Activated CD8-positive, alpha-beta T cell treated with anti-CD3 and anti-CD28 coated beads, Interleukin-2, amount 10 ng/mL, durations not matched to agents 7 days and 5 days (primary cell): Measurements from ENCODE around the gene GREB1L. TPM values are rescaled to one million over a fixed set of nuclear protein-coding genes. Genes with fewer than 3 reads are reported as not detected.
"Not testable (repeated sequence)": the region's sequence is repeated elsewhere in the genome, so short reads cannot be mapped to it uniquely, and the experiment has no call there.

ENCODE experiments used
- ATAC-seq: fragments of 150-1000 bp; cut with Tn5 transposase; one replicate; pipeline ENCODE4 v1.10.0; 2021; ENCODE audit warnings: moderate library complexity
- CTCF ChIA-PET: fragments of 350-600 bp; sonication (Branson Sonifier 250); formaldehyde crosslinking; loops from one replicate; lab custom pipeline; 2021; ENCODE audit warnings: antibody characterized with exemption; lab: Charles Lee
- POLR2A ChIA-PET: fragments of 350-600 bp; sonication (Branson Sonifier 250); formaldehyde crosslinking; loops from one replicate; lab custom pipeline; 2021; ENCODE audit warnings: antibody characterized with exemption; lab: Charles Lee
- DNase-seq: peaks from one replicate; pipeline ENCODE4 v3.0.0-alpha.2; 2020
- H3K27ac Mint-ChIP-seq: one replicate; pipeline ENCODE4 v1.8.0; 2021; ENCODE audit warnings: mild to moderate bottlenecking, mixed read lengths
- H3K27me3 Mint-ChIP-seq: one replicate; pipeline ENCODE4 v1.8.0; 2021; ENCODE audit warnings: low read depth, mixed read lengths
- H3K36me3 Mint-ChIP-seq: one replicate; pipeline ENCODE4 v1.8.0; 2021; ENCODE audit warnings: low read depth, mixed read lengths
- H3K4me1 Mint-ChIP-seq: one replicate; pipeline ENCODE4 v1.8.0; 2021; ENCODE audit warnings: low read depth, mixed read lengths
- H3K4me3 Mint-ChIP-seq: one replicate; pipeline ENCODE4 v1.8.0; 2021; ENCODE audit warnings: mild to moderate bottlenecking, mixed read lengths
- H3K9me3 Mint-ChIP-seq: one replicate; pipeline ENCODE4 v1.8.0; 2022; ENCODE audit warnings: mixed read lengths; ENCODE audit not compliant: insufficient read depth
- total RNA-seq, 2 experiments: library from RNA; stranded (reverse); gene quantifications; one replicate each; pipeline ENCODE4 v1.2.3, GENCODE V29; 2021

GREB1L gene
- total RNA-seq, 2 experiments from 2014 or later = not detected

DNA sequence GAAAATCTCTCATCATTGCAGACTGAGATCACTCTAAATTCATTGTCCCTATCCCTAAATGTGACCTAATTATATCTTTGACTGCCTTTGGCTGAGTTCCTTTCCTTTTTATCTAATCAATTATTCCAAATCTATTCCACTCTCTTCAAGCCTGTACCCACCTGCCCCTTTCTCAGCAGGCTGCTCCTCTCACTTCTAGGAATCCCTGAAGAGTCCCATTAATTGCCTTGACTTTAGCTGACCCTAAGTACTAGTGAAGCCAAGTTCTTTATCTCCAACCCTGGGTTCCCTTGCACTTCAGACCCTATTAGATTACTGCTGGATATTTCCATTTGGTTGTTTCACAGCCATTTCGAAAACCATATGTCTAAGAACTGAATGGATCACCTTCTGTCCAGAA lies 102.8 kb downstream of the GREB1L start:
- Mint-ChIP-seq H3K4me1 (no peaks in the 10 kb centered on the region), H3K4me3 (no peak overlapping the region), H3K27me3 (no peaks in the 10 kb centered on the region), H3K36me3 (no peaks in the 10 kb centered on the region), H3K27ac (no peak overlapping the region), H3K9me3 (no peaks in the 10 kb centered on the region)
- ATAC-seq (no peak), DNase-seq (no peak)
- ChIA-PET CTCF (no interaction called here), POLR2A (no interaction called here)

DNA sequence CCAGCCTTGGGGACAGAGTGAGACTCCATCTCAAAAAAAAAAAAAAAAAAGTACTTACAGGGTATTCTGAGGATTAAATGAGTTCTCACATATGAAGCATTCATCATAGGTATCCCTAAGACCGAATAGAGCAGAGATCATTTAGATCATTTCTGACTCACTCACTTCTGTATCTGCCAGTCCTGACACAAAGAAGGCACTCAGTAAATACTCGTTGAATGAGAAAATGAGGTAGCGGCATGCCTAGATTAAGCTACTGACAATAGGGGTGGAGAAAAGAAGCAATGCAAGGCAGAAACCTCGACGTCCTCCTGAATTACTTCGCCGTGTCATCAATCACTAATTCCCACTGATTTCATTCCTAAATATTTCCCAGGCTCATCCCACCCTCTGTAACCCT lies 103.8 kb downstream of the GREB1L start:
- POLR2A ChIA-PET = no interaction called here
- CTCF ChIA-PET = no interaction called here
- Mint-ChIP-seq H3K36me3 (no peaks in the 10 kb centered on the region), H3K4me1 (no peaks in the 10 kb centered on the region), H3K27me3 (no peaks in the 10 kb centered on the region), H3K27ac (no peak overlapping the region), H3K4me3 (no peak overlapping the region), H3K9me3 (no peaks in the 10 kb centered on the region)
- DNase-seq (no peak), ATAC-seq (no peak)

DNA sequence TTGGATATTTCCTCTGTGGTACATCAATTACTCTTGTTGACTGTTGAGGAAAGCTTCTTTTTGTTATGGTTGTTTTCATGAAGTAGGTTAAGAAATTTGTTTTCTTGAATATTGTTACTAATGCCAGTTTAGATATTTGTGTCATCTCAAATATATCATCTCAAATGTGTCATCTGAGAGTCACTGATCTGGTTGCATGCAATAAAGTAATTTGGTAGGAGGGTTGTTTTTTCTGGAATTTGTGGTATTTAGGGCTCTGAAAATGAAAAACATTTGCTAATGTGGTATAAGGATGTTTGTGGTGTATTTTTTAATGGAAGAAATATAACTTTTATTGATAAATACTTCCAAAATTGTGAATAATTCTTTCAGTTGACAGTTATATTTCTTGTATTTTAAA lies 117.7 kb downstream of the GREB1L start:
- Mint-ChIP-seq H3K4me3 (no peak overlapping the region), H3K27me3 (peaks cover 2% of the 10 kb centered on the region), H3K27ac (no peak overlapping the region), H3K9me3 (no peaks in the 10 kb centered on the region), H3K36me3 (no peaks in the 10 kb centered on the region), H3K4me1 (no peaks in the 10 kb centered on the region)
- CTCF ChIA-PET = no interaction called here
- no peak for ATAC-seq
- POLR2A ChIA-PET = no interaction called here
- no peak for DNase-seq

DNA sequence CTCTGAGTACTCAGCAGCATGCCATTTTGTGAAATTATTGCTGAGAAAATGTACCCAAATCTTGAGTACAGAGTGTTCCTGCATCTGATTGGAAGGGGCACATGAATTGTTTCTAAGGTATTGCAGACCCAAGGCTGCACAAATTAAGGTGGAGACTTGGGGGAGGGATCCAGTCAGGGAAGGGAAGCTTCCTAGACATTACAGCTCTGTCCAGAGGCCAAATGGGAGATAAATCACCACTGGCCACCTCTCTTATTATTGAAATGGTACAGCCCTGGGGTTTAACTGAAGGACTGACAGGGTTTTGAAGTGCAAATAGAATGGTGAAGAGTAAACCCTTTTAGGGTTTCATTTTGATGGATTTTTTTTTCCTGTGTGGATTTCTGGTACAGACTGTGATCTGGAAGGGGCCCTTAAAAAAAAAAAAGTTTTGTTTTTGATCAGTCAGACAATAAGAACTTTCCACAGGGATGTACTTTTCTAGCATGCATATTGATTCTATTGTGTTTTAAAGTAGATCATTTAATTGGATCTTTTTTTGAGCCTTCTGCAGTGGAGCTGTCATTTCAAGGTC lies 119.4 kb downstream of the GREB1L start:
- ChIA-PET CTCF (no interaction called here), POLR2A (no interaction called here)
- no peaks in the 10 kb centered on the region for H3K36me3 Mint-ChIP-seq
- no peak overlapping the region for H3K27ac Mint-ChIP-seq
- H3K27me3 Mint-ChIP-seq = peaks cover 2% of the 10 kb centered on the region
- no peaks in the 10 kb centered on the region for H3K4me1 Mint-ChIP-seq
- ATAC-seq (no peak), DNase-seq (no peak)
- H3K9me3 Mint-ChIP-seq = no peaks in the 10 kb centered on the region
- H3K4me3 Mint-ChIP-seq = no peak overlapping the region

DNA sequence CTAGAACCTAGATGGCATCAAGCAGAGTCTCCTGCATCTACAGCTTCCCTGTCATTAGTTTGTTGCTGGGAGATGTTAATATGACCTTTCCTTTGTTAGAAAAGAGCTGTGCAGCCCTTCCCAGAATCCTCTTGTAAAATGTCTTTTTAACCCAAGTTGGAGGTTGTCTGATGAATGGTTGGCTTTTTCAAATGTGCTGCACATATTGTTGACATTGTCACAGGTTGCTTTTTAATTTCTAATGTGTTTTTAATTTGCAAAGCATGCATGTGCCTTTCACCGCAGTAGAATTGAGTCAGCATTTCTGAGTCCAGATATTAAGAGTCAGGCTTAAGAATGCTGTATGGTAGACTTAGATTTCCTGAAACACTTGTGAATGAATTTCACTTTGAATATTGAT lies 120.8 kb downstream of the GREB1L start:
- DNase-seq = no peak
- Mint-ChIP-seq H3K27ac (no peak overlapping the region), H3K4me1 (no peaks in the 10 kb centered on the region), H3K36me3 (no peaks in the 10 kb centered on the region), H3K4me3 (no peak overlapping the region), H3K9me3 (no peaks in the 10 kb centered on the region), H3K27me3 (peaks cover 6% of the 10 kb centered on the region)
- POLR2A ChIA-PET = no interaction called here
- ATAC-seq = no peak
- CTCF ChIA-PET = no interaction called here

DNA sequence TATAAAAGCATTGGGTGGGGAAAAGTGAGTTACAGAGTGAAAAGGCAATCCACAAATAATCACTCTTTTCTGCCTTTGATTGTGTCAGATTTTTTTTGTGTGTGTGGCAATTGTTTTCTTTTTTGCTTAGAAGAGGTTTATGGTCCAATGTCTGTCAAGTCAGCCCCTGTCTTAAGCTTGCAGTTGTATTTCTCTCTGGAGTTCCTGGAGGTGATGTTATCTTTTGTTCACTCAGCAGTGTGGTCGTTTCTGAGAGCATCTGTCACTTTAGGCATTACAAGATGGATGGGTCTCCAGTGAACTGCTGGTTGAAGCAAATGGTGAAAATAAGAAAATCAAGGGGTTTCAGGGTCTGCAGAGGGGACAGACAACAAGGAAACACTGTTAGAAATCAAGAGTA lies 121.3 kb downstream of the GREB1L start:
- H3K4me1 Mint-ChIP-seq = no peaks in the 10 kb centered on the region
- H3K36me3 Mint-ChIP-seq = no peaks in the 10 kb centered on the region
- H3K27ac Mint-ChIP-seq = no peak overlapping the region
- ATAC-seq (no peak), DNase-seq (no peak)
- ChIA-PET CTCF (no interaction called here), POLR2A (no interaction called here)
- H3K9me3 Mint-ChIP-seq = no peaks in the 10 kb centered on the region
- peaks cover 6% of the 10 kb centered on the region for H3K27me3 Mint-ChIP-seq
- no peak overlapping the region for H3K4me3 Mint-ChIP-seq

DNA sequence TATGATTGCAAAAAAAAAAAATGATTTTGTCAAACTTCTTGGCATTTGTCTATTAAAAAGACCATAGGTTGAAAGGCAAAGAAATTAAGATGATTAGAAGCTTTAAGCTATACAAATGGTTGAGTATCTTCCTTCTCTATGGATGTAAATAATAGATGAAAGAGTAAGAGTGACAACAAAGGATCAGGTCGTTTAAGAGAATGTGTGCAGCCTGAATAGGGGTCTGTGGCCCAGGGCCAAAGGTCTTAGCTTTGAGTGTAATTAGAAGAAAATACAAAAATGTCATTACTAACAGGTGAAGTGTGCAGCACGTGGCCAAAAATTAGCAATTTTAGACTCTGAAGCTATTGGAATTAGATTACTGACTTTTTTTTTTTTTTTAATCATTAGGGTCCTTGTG lies 122.4 kb downstream of the GREB1L start:
- no peaks in the 10 kb centered on the region for H3K9me3 Mint-ChIP-seq
- H3K36me3 Mint-ChIP-seq = no peaks in the 10 kb centered on the region
- ChIA-PET CTCF (interaction anchor here (0.6 kb wide), 1 partner anchor 1731 kb away, joined by 3 read pairs; no protein-coding TSS in a partner anchor), POLR2A (no interaction called here)
- ATAC-seq = no peak
- H3K4me3 Mint-ChIP-seq = no peak overlapping the region
- no peaks in the 10 kb centered on the region for H3K4me1 Mint-ChIP-seq
- DNase-seq = no peak
- peaks cover 12% of the 10 kb centered on the region for H3K27me3 Mint-ChIP-seq
- no peak overlapping the region for H3K27ac Mint-ChIP-seq

DNA sequence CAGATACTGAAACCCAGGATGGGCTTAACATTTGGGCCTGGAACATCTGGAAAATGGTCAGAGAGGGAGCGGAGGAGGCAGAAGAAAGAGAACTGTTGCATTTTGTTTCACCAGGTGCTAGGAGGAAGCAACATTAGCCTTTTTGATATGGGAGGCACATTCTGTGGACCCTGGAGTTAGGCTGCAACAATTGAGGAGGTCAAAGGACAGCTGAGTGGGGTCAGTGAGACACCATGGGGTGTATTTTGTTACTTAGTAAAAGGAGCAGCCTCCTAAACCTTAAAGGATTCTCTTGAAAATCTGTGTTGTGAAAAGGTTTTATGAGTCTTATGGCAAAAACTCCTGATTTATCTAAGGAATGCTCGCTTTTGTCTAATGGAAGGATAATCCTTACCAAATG lies 124.9 kb downstream of the GREB1L start:
- Mint-ChIP-seq H3K4me1 (no peaks in the 10 kb centered on the region), H3K4me3 (no peak overlapping the region), H3K27ac (no peak overlapping the region), H3K27me3 (peaks cover 10% of the 10 kb centered on the region), H3K36me3 (no peaks in the 10 kb centered on the region), H3K9me3 (no peaks in the 10 kb centered on the region)
- ChIA-PET POLR2A (no interaction called here), CTCF (no interaction called here)
- DNase-seq = no peak
- no peak for ATAC-seq

DNA sequence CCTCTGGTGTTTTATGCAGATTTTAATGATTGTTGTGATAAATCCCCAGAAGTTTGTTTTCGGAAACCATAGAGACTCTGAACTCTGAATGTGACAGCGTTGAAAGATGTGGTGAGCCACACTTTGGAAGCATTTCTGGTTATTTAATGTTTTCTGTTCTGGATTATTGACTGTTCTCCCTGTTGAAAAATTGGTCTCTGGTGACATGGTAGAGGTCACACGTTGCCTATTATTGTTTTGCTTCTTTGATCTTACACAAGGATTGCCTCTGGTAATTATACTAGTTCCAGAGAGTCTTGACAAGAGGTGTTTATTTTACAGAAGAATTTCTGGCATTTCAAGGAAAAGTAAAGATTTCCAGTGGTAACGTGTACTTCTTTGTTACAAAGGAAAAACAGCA lies 127.1 kb downstream of the GREB1L start:
- no peaks in the 10 kb centered on the region for H3K4me1 Mint-ChIP-seq
- no peaks in the 10 kb centered on the region for H3K36me3 Mint-ChIP-seq
- ChIA-PET CTCF (no interaction called here), POLR2A (no interaction called here)
- peaks cover 10% of the 10 kb centered on the region for H3K27me3 Mint-ChIP-seq
- H3K27ac Mint-ChIP-seq = no peak overlapping the region
- no peak for DNase-seq
- no peak for ATAC-seq
- no peaks in the 10 kb centered on the region for H3K9me3 Mint-ChIP-seq
- no peak overlapping the region for H3K4me3 Mint-ChIP-seq

DNA sequence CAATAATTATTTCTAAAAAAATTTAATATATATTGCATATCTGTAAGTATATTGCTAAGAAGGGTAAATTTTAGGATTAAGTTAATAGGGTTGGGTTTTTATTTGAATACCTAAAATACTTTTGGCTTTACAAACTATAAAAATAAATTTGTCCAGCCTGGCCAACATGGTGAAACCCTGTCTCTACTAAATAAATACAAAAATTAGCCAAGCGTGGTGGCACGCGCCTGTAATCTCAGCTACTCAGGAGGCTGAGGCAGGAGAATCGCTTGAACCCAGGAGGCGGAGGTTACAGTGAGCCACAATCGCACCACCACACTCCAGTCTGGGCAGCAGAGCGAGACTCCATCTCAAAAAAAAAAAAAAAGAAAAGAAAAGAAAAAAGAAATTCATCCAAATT lies 127.6 kb downstream of the GREB1L start:
- CTCF ChIA-PET = interaction anchor here (0.7 kb wide), 1 partner anchor 273 kb away, joined by 3 read pairs; no protein-coding TSS in a partner anchor
- H3K27me3 Mint-ChIP-seq, H3K36me3 Mint-ChIP-seq, H3K27ac Mint-ChIP-seq, DNase-seq, POLR2A ChIA-PET, ATAC-seq, H3K4me1 Mint-ChIP-seq, H3K4me3 Mint-ChIP-seq, H3K9me3 Mint-ChIP-seq: not testable (repeated sequence)

DNA sequence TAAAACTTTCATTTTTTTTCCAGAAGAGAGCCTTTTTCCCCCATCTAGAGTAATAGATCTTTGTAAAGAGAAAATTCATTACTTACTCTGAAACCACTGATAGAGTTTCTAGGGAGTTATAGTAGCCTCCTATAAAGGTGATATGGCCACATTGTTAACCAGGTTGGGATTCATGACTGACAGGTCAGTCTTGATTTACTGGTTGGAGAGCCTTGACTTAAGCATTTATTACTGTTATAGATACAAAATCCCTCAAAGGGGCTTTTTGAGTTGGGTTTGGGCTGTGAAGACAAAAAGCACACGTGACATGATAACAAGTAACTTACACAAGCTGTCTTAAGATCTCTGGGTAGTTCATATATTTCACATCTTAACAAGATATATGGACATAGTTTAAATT lies 141.0 kb downstream of the GREB1L start:
- POLR2A ChIA-PET = no interaction called here
- Mint-ChIP-seq H3K4me3 (no peak overlapping the region), H3K9me3 (no peaks in the 10 kb centered on the region), H3K4me1 (no peaks in the 10 kb centered on the region), H3K27ac (no peak overlapping the region), H3K27me3 (peaks cover 5% of the 10 kb centered on the region), H3K36me3 (no peaks in the 10 kb centered on the region)
- CTCF ChIA-PET = no interaction called here
- ATAC-seq (no peak), DNase-seq (no peak)

DNA sequence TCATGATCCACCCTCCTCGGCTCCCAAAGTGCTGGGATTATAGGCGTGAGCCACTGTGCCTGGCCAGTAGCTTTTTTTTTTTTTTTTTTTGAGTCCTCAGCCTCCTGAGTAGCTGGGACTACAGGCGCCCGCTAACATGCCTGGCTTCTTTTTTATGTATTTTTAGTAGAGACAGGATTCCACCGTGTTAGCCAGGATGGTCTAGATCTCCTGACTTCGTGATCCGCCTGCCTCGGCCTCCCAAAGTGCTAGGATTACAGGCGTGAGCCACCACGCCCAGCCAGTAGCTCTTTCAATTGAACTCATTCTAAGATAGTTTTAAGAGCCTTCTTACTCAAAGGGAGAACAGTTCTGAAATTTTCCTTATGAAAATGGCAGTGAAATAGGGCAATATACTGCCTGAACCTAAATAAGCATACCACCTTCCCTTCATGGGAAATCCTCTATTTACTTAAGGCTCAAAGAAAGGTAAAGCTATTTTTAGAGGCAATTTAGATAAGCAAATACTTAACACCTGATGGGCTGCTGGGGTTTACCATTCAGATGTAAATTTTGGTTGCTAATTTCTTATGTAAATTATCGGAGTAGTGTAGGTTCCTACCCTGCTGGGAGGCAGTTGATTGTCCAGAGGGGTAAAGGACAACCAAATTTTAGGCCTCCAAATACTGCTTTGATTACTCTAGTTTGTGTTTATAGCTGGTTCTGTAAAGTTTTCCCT lies 144.7 kb downstream of the GREB1L start:
- Mint-ChIP-seq H3K27ac (no peak overlapping the region), H3K36me3 (no peaks in the 10 kb centered on the region), H3K27me3 (peaks cover 7% of the 10 kb centered on the region), H3K9me3 (no peaks in the 10 kb centered on the region), H3K4me3 (no peak overlapping the region), H3K4me1 (no peaks in the 10 kb centered on the region)
- ChIA-PET CTCF (no interaction called here), POLR2A (no interaction called here)
- no peak for DNase-seq
- ATAC-seq = no peak
